Body of pancreas (tissue), 4 donors: ENCODE data around the gene BRIP1.

ENCODE experiments used
- POLR2A ChIP-seq, 3 donors: fragments of 450-650 bp; IDR thresholded peaks; one replicate each; pipeline ENCODE4 v1.6.1; 2016; ENCODE audit warnings: antibody characterized with exemption in 3 of 3, mild to moderate bottlenecking in 2 of 3
- TF ChIP-seq, protein P1 (sequence below), 7 experiments: fragments of 450-650 bp in 4 of 7; fragments of 200-600 bp in 3 of 7; sonication (generic) in 3 of 7; IDR thresholded peaks; one replicate each; pipeline ENCODE4 v1.5.1; 2016 to 2019; ENCODE audit warnings: antibody characterized with exemption in 7 of 7

DNA sequence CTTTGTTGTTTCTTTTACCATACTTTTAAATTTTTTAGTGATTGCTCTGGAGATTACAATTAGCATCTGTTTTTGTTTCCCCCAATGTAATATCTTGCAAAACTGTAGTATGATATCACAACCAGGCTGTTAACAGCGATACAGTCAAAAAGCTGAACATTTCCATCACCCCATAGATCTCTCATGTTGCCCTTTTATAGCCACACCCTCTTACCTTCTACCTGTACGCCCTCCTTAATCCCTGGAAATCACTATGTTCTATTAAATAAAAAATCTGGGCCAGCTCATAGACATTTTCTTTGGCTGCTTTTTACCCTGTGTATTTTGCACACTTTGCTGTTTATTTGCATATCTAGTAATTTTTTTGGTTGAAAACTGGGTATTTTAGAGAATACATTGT lies 205.1 kb downstream of the BRIP1 start:
- TF ChIP-seq, protein P1, sequence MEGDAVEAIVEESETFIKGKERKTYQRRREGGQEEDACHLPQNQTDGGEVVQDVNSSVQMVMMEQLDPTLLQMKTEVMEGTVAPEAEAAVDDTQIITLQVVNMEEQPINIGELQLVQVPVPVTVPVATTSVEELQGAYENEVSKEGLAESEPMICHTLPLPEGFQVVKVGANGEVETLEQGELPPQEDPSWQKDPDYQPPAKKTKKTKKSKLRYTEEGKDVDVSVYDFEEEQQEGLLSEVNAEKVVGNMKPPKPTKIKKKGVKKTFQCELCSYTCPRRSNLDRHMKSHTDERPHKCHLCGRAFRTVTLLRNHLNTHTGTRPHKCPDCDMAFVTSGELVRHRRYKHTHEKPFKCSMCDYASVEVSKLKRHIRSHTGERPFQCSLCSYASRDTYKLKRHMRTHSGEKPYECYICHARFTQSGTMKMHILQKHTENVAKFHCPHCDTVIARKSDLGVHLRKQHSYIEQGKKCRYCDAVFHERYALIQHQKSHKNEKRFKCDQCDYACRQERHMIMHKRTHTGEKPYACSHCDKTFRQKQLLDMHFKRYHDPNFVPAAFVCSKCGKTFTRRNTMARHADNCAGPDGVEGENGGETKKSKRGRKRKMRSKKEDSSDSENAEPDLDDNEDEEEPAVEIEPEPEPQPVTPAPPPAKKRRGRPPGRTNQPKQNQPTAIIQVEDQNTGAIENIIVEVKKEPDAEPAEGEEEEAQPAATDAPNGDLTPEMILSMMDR (IDR thresholded peaks at IDR 0.05), result no peak
- no peak for TF ChIP-seq POLR2A (IDR thresholded peaks at IDR 0.05)
